T-helper 22 cell (primary cell): ENCODE measurements around the gene SLC4A11.

ENCODE experiments used
- DNase-seq: peaks from one replicate; pipeline ENCODE4 v3.0.0-alpha.2; 2020; ENCODE audit warnings: low read depth

The SLC4A11 gene

GRCh38 chr20:3239026-3239866 is at the start of gene SLC4A11:
Gene SLC4A11, minus strand, starts transcription at chr20:3239190. Its CDS starts 53 bp downstream, at chr20:3239137.
- DNase-seq: peak; percentile 19

- no peak for DNase-seq
Measured at GRCh38 chr20:3283222-3283820, 44.3 kb upstream of the SLC4A11 start.

GRCh38 chr20:3282271-3283221 is 43.6 kb upstream of the SLC4A11 start:
- DNase-seq: no peak

GRCh38 chr20:3281437-3281836 is 42.4 kb upstream of the SLC4A11 start:
- no peak for DNase-seq

GRCh38 chr20:3279761-3280160 is 40.8 kb upstream of the SLC4A11 start:
- DNase-seq: no peak

- no peak for DNase-seq
Measured at GRCh38 chr20:3277686-3278465, 38.9 kb upstream of the SLC4A11 start.

- DNase-seq: no peak
Measured at GRCh38 chr20:3276680-3277015, 37.7 kb upstream of the SLC4A11 start.

GRCh38 chr20:3275966-3276679 is 37.1 kb upstream of the SLC4A11 start:
- DNase-seq: no peak

- no peak for DNase-seq
Measured at GRCh38 chr20:3275064-3275935, 36.3 kb upstream of the SLC4A11 start.

- DNase-seq: no peak
Measured at GRCh38 chr20:3273371-3273770, 34.4 kb upstream of the SLC4A11 start.

- DNase-seq: no peak
Measured at GRCh38 chr20:3270051-3270450, 31.1 kb upstream of the SLC4A11 start.

GRCh38 chr20:3262566-3262965 is 23.6 kb upstream of the SLC4A11 start:
- no peak for DNase-seq

GRCh38 chr20:3258429-3258828 is 19.4 kb upstream of the SLC4A11 start:
- DNase-seq: no peak

- no peak for DNase-seq
Measured at GRCh38 chr20:3255728-3256127, 16.7 kb upstream of the SLC4A11 start.

- DNase-seq: no peak
Measured at GRCh38 chr20:3251806-3252205, 12.8 kb upstream of the SLC4A11 start.

- no peak for DNase-seq
Measured at GRCh38 chr20:3250091-3250504, 11.1 kb upstream of the SLC4A11 start.

GRCh38 chr20:3248993-3249347 is 10.0 kb upstream of the SLC4A11 start:
- DNase-seq: no peak

- no peak for DNase-seq
Measured at GRCh38 chr20:3248167-3248992, 9.4 kb upstream of the SLC4A11 start.

GRCh38 chr20:3247638-3248037 is 8.6 kb upstream of the SLC4A11 start:
- DNase-seq: no peak
